MG63 (cell line): Measurements from ENCODE around the gene ANKRD39. TPM values are rescaled to one million over a fixed set of nuclear protein-coding genes. Genes with fewer than 3 reads are reported as not detected.

Experiments
- DNase-seq: peaks from one replicate; pipeline ENCODE4 v3.0.0-alpha.2; 2020
- H3K27me3 ChIP-seq: fragments of 250-450 bp; sonication (Bioruptor Pico); 2 replicates; pipeline ENCODE4 v1.5.1; 2020; ENCODE audit warnings: mild to moderate bottlenecking, moderate library complexity
- H3K36me3 ChIP-seq: fragments of 250-450 bp; sonication (Bioruptor Pico); 2 replicates; pipeline ENCODE4 v1.5.1; 2020; ENCODE audit warnings: mild to moderate bottlenecking, moderate library complexity
- H3K4me3 ChIP-seq: fragments of 250-450 bp; sonication (Bioruptor Pico); 2 replicates; pipeline ENCODE4 v1.5.1; 2020; ENCODE audit warnings: mild to moderate bottlenecking, moderate library complexity
- H3K9me3 ChIP-seq: fragments of 250-450 bp; sonication (Bioruptor Pico); 2 replicates; pipeline ENCODE4 v1.5.1; 2020; ENCODE audit warnings: mild to moderate bottlenecking, moderate library complexity
- total RNA-seq: library from RNA; depleted of rRNA; stranded (reverse); fragments of >200 nt; shearing (Covaris generic); gene quantifications from 2 replicates; pipeline ENCODE4 v1.2.3, GENCODE V29; 2014; ENCODE audit warnings: low replicate concordance; rRNA removed

The ANKRD39 gene
- total RNA-seq, 1 experiment from 2014 or later = 14.1 TPM

DNA sequence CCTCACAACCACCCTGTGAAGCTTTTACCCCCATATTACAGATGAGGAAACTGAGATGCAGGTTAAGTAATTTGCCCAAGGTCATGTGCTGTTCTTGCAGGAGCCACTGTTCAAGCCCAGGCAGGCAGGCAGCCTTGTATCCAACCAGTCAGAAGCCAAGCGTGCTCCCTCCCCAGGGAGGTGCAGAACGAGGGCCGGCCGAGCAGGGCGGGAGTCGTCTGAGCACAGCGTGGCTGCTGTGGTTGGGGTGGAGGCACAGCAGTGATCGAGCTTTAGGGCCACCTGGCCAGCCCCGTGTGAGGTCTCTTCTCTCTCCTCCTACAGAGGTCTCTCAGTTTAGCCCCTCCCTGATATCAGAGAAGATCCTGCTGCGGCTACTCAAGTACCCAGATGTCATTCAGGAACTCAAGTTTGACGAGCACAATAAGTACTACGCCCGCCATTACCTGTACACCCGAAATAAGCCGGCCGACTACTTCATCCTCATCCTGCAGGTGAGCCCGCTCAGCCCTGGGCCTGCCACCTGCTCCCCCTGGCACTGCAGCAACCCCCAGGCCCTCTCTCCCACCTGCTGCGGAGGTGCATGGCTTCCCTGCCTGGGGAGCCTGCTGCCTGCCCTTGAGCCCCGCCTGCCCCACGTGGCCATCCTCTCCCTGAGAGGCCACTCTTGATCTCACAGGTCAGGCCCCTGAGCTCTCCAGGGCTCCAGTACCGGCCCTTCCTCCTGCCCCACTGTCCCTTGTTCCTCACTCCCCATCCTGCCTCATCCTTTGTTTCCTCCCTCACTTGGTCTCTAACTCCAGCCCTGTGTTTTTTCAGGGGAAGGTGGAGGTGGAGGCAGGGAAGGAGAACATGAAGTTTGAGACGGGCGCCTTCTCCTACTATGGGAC, 58.8 kb downstream of the ANKRD39 start:
- no peak overlapping the region for H3K4me3 ChIP-seq
- no peaks in the 10 kb centered on the region for H3K27me3 ChIP-seq
- H3K9me3 ChIP-seq = no peaks in the 10 kb centered on the region
- H3K36me3 ChIP-seq = no peaks in the 10 kb centered on the region
- no peak for DNase-seq

Other genes with a start within 250 kb of the ANKRD39 start
- 23.9 and 34.5 TPM in 2 replicates for gene KANSL3, start 219.7 kb downstream of the ANKRD39 start, total RNA-seq
- not detected in 2 replicates for gene FER1L5, start 215.3 kb downstream of the ANKRD39 start, total RNA-seq
- 28.5 and 32.0 TPM in 2 replicates for gene LMAN2L, start 118.0 kb downstream of the ANKRD39 start, total RNA-seq
- 1.8 and 3.9 TPM in 2 replicates for gene CNNM4, start 97.1 kb downstream of the ANKRD39 start, total RNA-seq
- gene CNNM3, start 41.7 kb downstream of the ANKRD39 start, total RNA-seq = 7.1 and 8.5 TPM in 2 replicates
- gene ANKRD23, start 14.0 kb downstream of the ANKRD39 start, total RNA-seq = 1.7 and 8.3 TPM in 2 replicates
- gene SEMA4C, start 12.1 kb upstream of the ANKRD39 start, total RNA-seq = 12.6 and 16.2 TPM in 2 replicates
- not detected in 2 replicates for gene FAM178B, start 128.6 kb upstream of the ANKRD39 start, total RNA-seq
- 0.72 and 8.0 TPM in 2 replicates for gene FAHD2B, start 236.9 kb upstream of the ANKRD39 start, total RNA-seq